Stimulated activated CD4-positive, alpha-beta T cell treated with anti-CD3 and anti-CD28 coated beads, TNF-alpha, amount 100 ng/mL, for 1 hour (primary cell): ENCODE data around the gene STARD8.

Source experiments
- DNase-seq, 3 donors: peaks; one replicate each; pipeline ENCODE4 v3.0.0-alpha.2; 2020; ENCODE audit warnings: low read depth in 3 of 3, low spot score in 1 of 3

Gene STARD8

GRCh38 chrX:68743754-68744153 is 96.3 kb downstream of the STARD8 start:
- no peak for DNase-seq

GRCh38 chrX:68746988-68747387 is 99.5 kb downstream of the STARD8 start:
- DNase-seq = no peak

GRCh38 chrX:68748030-68748429 is 100.6 kb downstream of the STARD8 start:
- DNase-seq = no peak

- DNase-seq = no peak
Measured at GRCh38 chrX:68749426-68749825, 102.0 kb downstream of the STARD8 start.

- DNase-seq = no peak
Measured at GRCh38 chrX:68750316-68750715, 102.8 kb downstream of the STARD8 start.

- no peak for DNase-seq
Measured at GRCh38 chrX:68751372-68751771, 103.9 kb downstream of the STARD8 start.

- no peak for DNase-seq
Measured at GRCh38 chrX:68753218-68753617, 105.8 kb downstream of the STARD8 start.

GRCh38 chrX:68754406-68754805 is 106.9 kb downstream of the STARD8 start:
- DNase-seq = no peak

- DNase-seq = no peak
Measured at GRCh38 chrX:68755616-68756125, 108.2 kb downstream of the STARD8 start.

- DNase-seq = no peak
Measured at GRCh38 chrX:68757331-68757730, 109.9 kb downstream of the STARD8 start.

- no peak for DNase-seq
Measured at GRCh38 chrX:68757731-68758130, 110.3 kb downstream of the STARD8 start.

GRCh38 chrX:68758671-68759070 is 111.2 kb downstream of the STARD8 start:
- DNase-seq = no peak

- no peak for DNase-seq
Measured at GRCh38 chrX:68761086-68761485, 113.6 kb downstream of the STARD8 start.

- DNase-seq = no peak
Measured at GRCh38 chrX:68762766-68763165, 115.3 kb downstream of the STARD8 start.

GRCh38 chrX:68763481-68763880 is 116.0 kb downstream of the STARD8 start:
- no peak for DNase-seq
